Measurements from ENCODE around the gene DAD1.
"Not testable (repeated sequence)": the region's sequence is repeated elsewhere in the genome, so short reads cannot be mapped to it uniquely, and the experiment has no call there.

Gene DAD1

DNA sequence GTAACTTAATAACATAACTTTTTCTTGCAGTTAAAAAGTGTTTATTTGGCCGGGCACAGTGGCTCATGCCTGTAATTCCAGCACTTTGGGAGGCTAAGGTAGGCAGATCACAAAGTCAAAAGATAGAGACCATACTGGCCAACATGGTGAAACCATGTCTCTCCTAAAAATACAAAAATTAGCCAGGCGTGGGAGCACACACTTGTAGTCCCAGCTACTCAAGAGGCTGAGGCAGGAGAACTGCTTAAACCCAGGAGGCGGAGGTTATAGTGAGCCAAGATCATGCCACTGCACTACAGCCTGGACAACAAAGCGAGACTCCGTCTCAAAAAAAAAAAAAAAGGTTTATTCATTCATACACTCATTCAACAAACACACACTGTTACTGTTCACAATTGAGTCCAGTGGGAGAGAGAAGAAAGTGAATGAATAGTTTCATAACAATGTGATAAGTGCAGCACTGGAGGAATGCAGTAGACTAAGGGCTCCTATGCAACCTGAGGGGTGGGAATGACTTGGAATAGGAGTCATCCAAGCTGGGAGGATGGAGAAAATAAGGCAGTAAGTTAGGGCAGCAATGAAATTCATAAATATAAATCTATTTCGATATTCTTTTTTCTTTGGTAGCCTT lies 19.8 kb downstream of the DAD1 start:
- no peak for DNase-seq (ENCODE audit: low spot score)

GRCh38 chr14:22567437-22567836 lies 21.6 kb downstream of the DAD1 start:
- no peak for DNase-seq (ENCODE audit: low spot score)

DNA sequence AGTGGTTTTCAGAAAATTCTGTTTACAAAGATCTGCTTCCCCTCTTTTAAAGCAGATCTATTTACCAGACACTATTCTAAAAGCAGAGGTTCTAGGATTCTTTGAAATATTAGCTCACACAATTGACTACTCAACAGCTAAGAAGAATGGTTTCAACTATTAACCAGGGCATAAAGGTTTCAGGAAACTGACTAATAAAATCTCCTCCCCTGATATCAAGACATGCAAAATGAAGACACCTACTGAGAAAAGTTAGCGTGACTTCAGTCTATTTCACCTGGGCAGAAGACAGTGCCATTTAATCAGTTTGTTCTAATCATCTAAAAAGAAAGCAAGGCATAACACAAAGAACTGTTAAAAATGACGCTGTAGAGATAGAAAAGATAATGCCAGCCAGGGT lies 22.2 kb downstream of the DAD1 start:
- no peak for DNase-seq (ENCODE audit: low spot score)

- not testable (repeated sequence) for DNase-seq (ENCODE audit: low spot score)
These were observed 22.8 kb downstream of the DAD1 start for GRCh38 chr14:22566266-22566665.

DNA sequence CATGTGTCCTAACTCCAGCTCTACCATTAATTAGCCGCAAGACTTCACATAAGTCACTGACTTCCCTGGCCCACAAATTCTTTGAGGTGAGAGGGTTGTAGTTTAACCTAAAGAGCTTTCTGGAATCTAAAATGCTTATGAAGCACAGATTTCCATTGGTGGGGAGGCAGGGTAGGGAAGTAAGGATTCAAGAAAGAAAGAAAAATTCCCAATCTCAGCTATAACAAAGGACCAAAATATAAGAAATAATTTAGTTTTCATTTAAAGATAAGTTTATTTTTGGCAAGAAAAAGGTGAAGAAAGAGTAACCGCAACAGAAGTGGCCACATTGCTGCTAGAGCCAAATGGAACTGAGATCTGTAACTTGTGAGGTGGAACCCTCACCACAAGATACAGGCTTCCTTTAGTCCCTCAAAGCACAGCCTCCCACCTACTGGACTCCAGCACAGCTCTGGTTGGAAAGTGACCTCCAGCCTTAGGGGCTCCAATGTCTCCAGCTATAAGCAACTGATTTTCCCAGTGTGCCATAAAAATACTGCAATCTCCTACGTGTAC lies 23.6 kb downstream of the DAD1 start:
- DNase-seq (ENCODE audit: low spot score): no peak

GRCh38 chr14:22564463-22564862 lies 24.6 kb downstream of the DAD1 start:
- no peak for DNase-seq (ENCODE audit: low spot score)

GRCh38 chr14:22563987-22564386 lies 25.0 kb downstream of the DAD1 start:
- DNase-seq (ENCODE audit: low spot score): no peak

DNA sequence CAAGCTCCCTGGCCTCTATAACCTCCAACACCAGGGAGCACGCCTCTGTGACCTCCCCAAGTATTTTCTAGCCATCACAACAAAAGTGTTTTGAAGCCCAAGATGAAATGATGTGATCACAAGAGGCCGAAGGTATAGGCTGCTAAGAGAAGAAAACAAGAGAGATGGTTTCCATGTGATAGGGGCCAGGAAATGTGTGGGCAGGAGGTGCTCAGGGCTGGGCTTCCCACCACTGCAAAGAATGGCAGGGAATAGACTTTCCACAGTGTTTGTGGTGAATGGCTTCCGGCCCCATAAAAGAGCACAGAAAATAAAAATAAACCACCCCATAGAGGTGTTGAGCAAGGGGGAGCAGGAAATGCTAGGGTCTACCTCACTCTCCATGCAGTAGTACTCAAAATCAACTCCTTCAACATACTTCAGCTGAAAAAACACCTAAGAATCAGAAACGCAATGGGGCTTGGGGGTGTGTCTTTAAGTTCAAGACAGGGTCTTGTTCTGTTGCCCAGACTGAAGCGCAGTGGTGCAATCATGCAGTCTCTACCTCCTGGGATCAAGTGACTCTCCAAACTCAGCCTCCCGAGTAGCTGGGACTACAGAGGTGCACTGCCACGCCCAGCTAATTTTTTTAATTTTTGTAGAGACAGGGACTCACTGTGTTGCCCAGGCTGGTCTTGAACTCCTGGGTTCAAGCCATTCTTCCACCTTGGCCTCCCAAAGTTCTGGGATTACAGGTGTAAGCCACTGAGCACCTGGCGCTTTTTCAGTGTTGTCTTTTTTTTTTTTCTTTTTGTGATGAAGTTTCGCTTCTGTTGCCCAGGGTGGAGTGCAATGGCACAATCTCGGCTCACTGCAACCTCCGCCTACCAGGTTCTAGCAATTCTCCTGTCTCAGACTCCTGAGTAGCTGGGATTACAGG lies 27.1 kb downstream of the DAD1 start:
- DNase-seq (ENCODE audit: low spot score): no peak

GRCh38 chr14:22561366-22561660 lies 27.7 kb downstream of the DAD1 start:
- DNase-seq (ENCODE audit: low spot score): no peak

- DNase-seq (ENCODE audit: low spot score): no peak
These were observed 28.2 kb downstream of the DAD1 start for GRCh38 chr14:22560662-22561365.

DNA sequence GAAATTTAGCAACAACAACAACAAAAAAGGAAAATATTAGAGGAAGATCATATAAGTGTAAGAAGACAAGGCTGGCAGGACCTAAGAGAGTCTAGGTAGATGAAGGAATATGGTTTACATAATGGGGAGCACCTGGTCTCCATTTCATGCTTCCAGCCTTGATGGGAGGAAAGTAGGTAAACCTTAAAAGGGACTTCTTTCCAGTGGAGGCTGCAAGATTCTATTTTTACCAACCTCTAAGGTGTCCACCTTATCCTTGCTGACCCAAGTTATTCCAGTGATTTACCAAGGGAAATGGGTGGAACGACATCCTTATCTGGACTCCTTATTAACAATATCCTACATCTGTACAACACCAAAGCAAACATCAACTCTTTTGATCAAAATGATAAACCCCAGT lies 30.0 kb downstream of the DAD1 start:
- DNase-seq (ENCODE audit: low spot score): no peak

- no peak for DNase-seq (ENCODE audit: low spot score)
These were observed 30.7 kb downstream of the DAD1 start for GRCh38 chr14:22558221-22558913.

- DNase-seq (ENCODE audit: low spot score): no peak
These were observed 31.2 kb downstream of the DAD1 start for GRCh38 chr14:22557846-22558220.

DNA sequence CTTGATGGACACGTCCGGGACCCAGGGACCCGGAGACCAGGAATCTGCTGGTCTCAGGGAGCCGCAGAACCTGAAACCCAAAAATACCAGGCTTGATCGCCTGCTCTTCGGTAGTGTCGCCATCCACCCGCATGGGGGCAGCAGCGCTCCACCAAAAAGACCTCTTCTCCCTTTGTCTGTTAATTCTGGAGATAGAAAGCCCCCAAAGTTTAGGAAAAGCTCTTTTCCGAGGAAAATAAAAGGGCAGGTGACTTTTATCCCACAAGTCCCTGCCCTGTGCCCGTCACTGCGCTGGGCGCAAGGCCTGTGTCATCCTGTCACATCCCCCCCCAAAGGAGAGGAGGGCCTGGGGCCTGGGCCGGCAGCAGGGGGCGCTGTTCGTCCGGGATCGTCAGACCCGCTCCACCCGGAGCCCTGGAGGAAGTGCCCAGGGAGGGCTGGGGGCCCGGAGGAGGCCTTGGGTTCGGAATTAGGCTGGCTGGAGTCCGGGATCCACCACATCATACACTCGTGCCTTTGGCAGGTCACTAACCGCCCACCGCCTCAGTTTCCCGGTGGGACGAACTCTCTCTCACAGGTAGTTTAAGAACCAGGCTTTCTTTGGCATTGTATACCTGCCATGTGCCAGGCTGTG lies 31.9 kb downstream of the DAD1 start:
- DNase-seq (ENCODE audit: low spot score): peak; percentile 74

GRCh38 chr14:22556021-22556989 lies 32.7 kb downstream of the DAD1 start:
- no peak for DNase-seq (ENCODE audit: low spot score)

- no peak for DNase-seq (ENCODE audit: low spot score)
These were observed 33.5 kb downstream of the DAD1 start for GRCh38 chr14:22555384-22556011.

GRCh38 chr14:22554498-22555383 lies 34.3 kb downstream of the DAD1 start:
- no peak for DNase-seq (ENCODE audit: low spot score)

- not testable (repeated sequence) for DNase-seq (ENCODE audit: low spot score)
These were observed 35.0 kb downstream of the DAD1 start for GRCh38 chr14:22553861-22554497.
